Loucy (cell line): ENCODE data around the gene SNORC.

ENCODE experiments used
- H2AFZ ChIP-seq: fragments of 200-600 bp; sonication (generic); 2 replicates; pipeline ENCODE4 v1.6.0; 2016; ENCODE audit warnings: antibody characterized with exemption, mild to moderate bottlenecking, low read length, moderate library complexity
- H3F3A ChIP-seq: fragments of 200-600 bp; 2 replicates; pipeline ENCODE4 v1.6.0; 2016; ENCODE audit warnings: antibody characterized with exemption, low read depth, mild to moderate bottlenecking
- H3K27me3 ChIP-seq: fragments of 200-600 bp; sonication (generic); 2 replicates; pipeline ENCODE4 v1.6.1; 2014; ENCODE audit warnings: low read length, mild to moderate bottlenecking; ENCODE audit not compliant: insufficient read depth, poor library complexity, severe bottlenecking
- H3K36me3 ChIP-seq: fragments of 200-600 bp; sonication (generic); 2 replicates; pipeline ENCODE4 v1.6.1; 2016; ENCODE audit warnings: low read length; ENCODE audit not compliant: insufficient read depth
- H3K4me1 ChIP-seq: fragments of 200-600 bp; sonication (generic); 2 replicates; pipeline ENCODE4 v1.5.1; 2014; ENCODE audit warnings: low read length, mild to moderate bottlenecking; ENCODE audit not compliant: insufficient read depth, poor library complexity, severe bottlenecking
- H3K4me2 ChIP-seq: fragments of 200-600 bp; sonication (generic); 2 replicates; pipeline ENCODE4 v1.6.0; 2014; ENCODE audit warnings: antibody characterized with exemption, low read length, low read depth, mild to moderate bottlenecking; ENCODE audit not compliant: poor library complexity, severe bottlenecking
- H3K4me3 ChIP-seq: fragments of 200-600 bp; sonication (generic); 2 replicates; pipeline ENCODE4 v1.5.1; 2014; ENCODE audit warnings: low read length, mild to moderate bottlenecking, mixed read lengths; ENCODE audit not compliant: poor library complexity, severe bottlenecking
- H3K79me2 ChIP-seq: fragments of 200-600 bp; sonication (generic); 2 replicates; pipeline ENCODE4 v1.6.1; 2014; ENCODE audit warnings: low read length; ENCODE audit not compliant: insufficient read depth
- H3K9ac ChIP-seq: fragments of 200-600 bp; sonication (generic); 2 replicates; pipeline ENCODE4 v1.6.0; 2014; ENCODE audit warnings: mild to moderate bottlenecking, low read depth, low read length, moderate library complexity; ENCODE audit not compliant: poor library complexity, severe bottlenecking
- H3K9me2 ChIP-seq: fragments of 200-600 bp; sonication (generic); replicated peaks from 2 replicates; pipeline ENCODE4 v1.6.1; 2016; ENCODE audit warnings: low read depth, low read length, mixed read lengths
- H3K9me3 ChIP-seq: fragments of 200-600 bp; sonication (generic); 2 replicates; pipeline ENCODE4 v1.6.1; 2014; ENCODE audit warnings: mild to moderate bottlenecking, antibody characterized with exemption, low read length, low read depth; ENCODE audit not compliant: insufficient read depth
- H4K20me1 ChIP-seq: fragments of 200-600 bp; sonication (generic); 2 replicates; pipeline ENCODE4 v1.6.0; 2014; ENCODE audit warnings: antibody characterized with exemption, low read length, mild to moderate bottlenecking; ENCODE audit not compliant: insufficient read depth, poor library complexity, severe bottlenecking
- CTCF ChIP-seq: fragments of 200-600 bp; sonication (generic); conservative IDR thresholded peaks from 2 replicates; pipeline ENCODE4 v1.5.1; 2014; ENCODE audit warnings: mild to moderate bottlenecking, antibody characterized with exemption, low read length
- EZH2phosphoT487 ChIP-seq: fragments of 200-600 bp; IDR thresholded peaks from 2 replicates; pipeline ENCODE4 v1.6.1; 2018; ENCODE audit warnings: antibody characterized with exemption, mild to moderate bottlenecking, moderate library complexity, borderline replicate concordance

SNORC gene

GRCh38 chr2:232892843-232893242 lies 22.8 kb downstream of the SNORC start:
- Histone ChIP-seq H3K27me3 (no peaks in the 10 kb centered on the region), H4K20me1 (no peaks in the 10 kb centered on the region), H3K9me2 (no peaks in the 10 kb centered on the region), H2AFZ (no peak overlapping the region), H3K4me3 (no peak overlapping the region), H3K36me3 (no peaks in the 10 kb centered on the region), H3K79me2 (no peaks in the 10 kb centered on the region), H3K4me1 (peaks cover 4% of the 10 kb centered on the region), H3K4me2 (no peak overlapping the region), H3K9ac (no peak overlapping the region), H3F3A (no peaks in the 10 kb centered on the region), H3K9me3 (no peaks in the 10 kb centered on the region)
- no peak for TF ChIP-seq CTCF
- TF ChIP-seq EZH2phosphoT487 = no peak

GRCh38 chr2:232893834-232894233 lies 23.8 kb downstream of the SNORC start:
- no peaks in the 10 kb centered on the region for H3F3A ChIP-seq
- H3K27me3 ChIP-seq = no peaks in the 10 kb centered on the region
- TF ChIP-seq EZH2phosphoT487 (no peak), CTCF (no peak)
- H3K36me3 ChIP-seq = no peaks in the 10 kb centered on the region
- peaks cover 4% of the 10 kb centered on the region for H3K4me1 ChIP-seq
- no peaks in the 10 kb centered on the region for H3K9me3 ChIP-seq
- no peak overlapping the region for H2AFZ ChIP-seq
- H3K79me2 ChIP-seq = no peaks in the 10 kb centered on the region
- no peaks in the 10 kb centered on the region for H4K20me1 ChIP-seq
- no peak overlapping the region for H3K9ac ChIP-seq
- no peak overlapping the region for H3K4me2 ChIP-seq
- H3K4me3 ChIP-seq = no peak overlapping the region
- H3K9me2 ChIP-seq = no peaks in the 10 kb centered on the region

- Histone ChIP-seq H3K4me2 (no peak overlapping the region), H3K4me3 (no peak overlapping the region), H3K79me2 (no peaks in the 10 kb centered on the region), H4K20me1 (no peaks in the 10 kb centered on the region), H3K9me2 (no peaks in the 10 kb centered on the region), H3K9ac (no peak overlapping the region), H2AFZ (no peak overlapping the region), H3K9me3 (no peaks in the 10 kb centered on the region), H3K4me1 (peaks cover 4% of the 10 kb centered on the region), H3K27me3 (no peaks in the 10 kb centered on the region), H3K36me3 (no peaks in the 10 kb centered on the region), H3F3A (no peaks in the 10 kb centered on the region)
- TF ChIP-seq EZH2phosphoT487 (no peak), CTCF (no peak)
These were observed 24.2 kb downstream of the SNORC start for GRCh38 chr2:232894251-232894650.
